HepG2 (cell line): ENCODE measurements around the gene PRDM15. TPM values are rescaled to one million over a fixed set of nuclear protein-coding genes. Genes with fewer than 3 reads are reported as not detected.

Experiments
- ATAC-seq: fragments of 200-7000 bp; cut with Tn5 transposase; 3 replicates; pipeline ENCODE4 v1.9.1; 2020; ENCODE audit warnings: mild to moderate bottlenecking, moderate library complexity
- BruUV-seq: library from RNA; stranded (reverse); fragments of 400-500 nt; replicated peaks from 2 replicates; lab custom pipeline; 2021; lab: Mats Ljungman, UMichigan
- CTCF ChIA-PET: fragments of 300-600 bp; formaldehyde crosslinking; extraction: SDS; loops from one replicate; lab custom pipeline; 2021; ENCODE audit warnings: low total read pairs, inconsistent platforms, low intra/inter-chr PET ratio; lab: Yijun Ruan, JAX
- POLR2A ChIA-PET: fragments of 350-600 bp; sonication (Branson Sonifier 250); formaldehyde crosslinking; loops from one replicate; lab custom pipeline; 2020; ENCODE audit warnings: antibody characterized with exemption, inconsistent platforms; lab: Yijun Ruan, JAX
- DNase-seq: peaks from one replicate; pipeline ENCODE4 v3.0.0-alpha.2; 2015; ENCODE audit warnings: low spot score
- FAIRE-seq: peaks from 3 replicates; lab custom pipeline; 2011; peaks lifted over from hg19 to GRCh38; lab: Jason Lieb, UNC
- H2AFZ ChIP-seq: one replicate; pipeline ENCODE4 v1.6.1; 2011; ENCODE audit warnings: low read length, inconsistent platforms
- H3K27ac ChIP-seq: fragments of 300-600 bp; 3 replicates; pipeline ENCODE4 v1.8.0; 2011; ENCODE audit warnings: mixed run types, mild to moderate bottlenecking, mixed read lengths, low read length, inconsistent platforms; ENCODE audit not compliant: insufficient read depth; ENCODE audit errors: extremely low read length
- H3K27me3 ChIP-seq, 2 experiments: fragments of 200-600 bp in 1 of 2; 2 replicates in 1 of 2; 3 replicates in 1 of 2; pipeline versions ENCODE4 v1.6.0 to v1.8.0; 2011; ENCODE audit warnings: low read length in 2 of 2, mild to moderate bottlenecking in 2 of 2, moderate library complexity in 2 of 2, inconsistent platforms in 1 of 2; ENCODE audit not compliant: insufficient read depth in 2 of 2, control insufficient read depth in 1 of 2
- H3K36me3 ChIP-seq, 2 experiments: fragments of 200-600 bp in 1 of 2; replicated peaks in 1 of 2; 2 replicates in 1 of 2; 3 replicates in 1 of 2; pipeline versions ENCODE4 v1.5.1 to v1.8.0; 2011; ENCODE audit warnings: low read length in 2 of 2, inconsistent platforms in 1 of 2; ENCODE audit not compliant: insufficient read depth in 2 of 2, control insufficient read depth in 1 of 2
- H3K4me1 ChIP-seq: 2 replicates; pipeline ENCODE4 v1.5.1; 2012; ENCODE audit warnings: low read length, inconsistent platforms; ENCODE audit not compliant: insufficient read depth
- H3K4me2 ChIP-seq: 2 replicates; pipeline ENCODE4 v1.6.0; 2011; ENCODE audit warnings: low read depth, low read length, inconsistent platforms
- H3K4me3 ChIP-seq, 3 experiments: fragments of 200-600 bp in 1 of 3; sonication (generic), shearing (Covaris generic) in 1 of 3; replicated peaks in 1 of 3; 2 replicates each; pipeline ENCODE4 v1.5.1; 2011 to 2016; ENCODE audit warnings: low read length in 3 of 3, inconsistent platforms in 2 of 3, low read depth in 2 of 3, mild to moderate bottlenecking in 2 of 3, control low read depth in 1 of 3, mixed read lengths in 1 of 3; ENCODE audit not compliant: insufficient read depth in 1 of 3
- H3K79me2 ChIP-seq: one replicate; pipeline ENCODE4 v1.6.1; 2011; ENCODE audit warnings: low read length, inconsistent platforms; ENCODE audit not compliant: insufficient read depth
- H3K9ac ChIP-seq: 2 replicates; pipeline ENCODE4 v1.6.0; 2011; ENCODE audit warnings: mild to moderate bottlenecking, low read depth, low read length, inconsistent platforms; ENCODE audit not compliant: insufficient read depth
- H3K9me3 ChIP-seq: 2 replicates; pipeline ENCODE4 v1.5.1; 2012; ENCODE audit warnings: mild to moderate bottlenecking, low read length
- H4K20me1 ChIP-seq: 2 replicates; pipeline ENCODE4 v1.6.0; 2011; ENCODE audit warnings: inconsistent platforms, mild to moderate bottlenecking, low read length, moderate library complexity; ENCODE audit not compliant: insufficient read depth
- AGO2 ChIP-seq: fragments of 200-400 bp; formaldehyde crosslinking; optimal IDR thresholded peaks from 2 replicates; pipeline ENCODE3; 2017; ENCODE audit warnings: mild to moderate bottlenecking, low read depth, low read length, moderate library complexity
- ELF4 ChIP-seq: sonication (generic); formaldehyde crosslinking; IDR thresholded peaks from 2 replicates; pipeline ENCODE4 v1.5.0; 2020; ENCODE audit warnings: missing genetic modification reagents, mild to moderate bottlenecking, moderate library complexity, borderline replicate concordance
- MLLT10 ChIP-seq: sonication (generic); formaldehyde crosslinking; IDR thresholded peaks from 2 replicates; pipeline ENCODE4 v1.4.0; 2020; ENCODE audit warnings: missing genetic modification reagents
- MXD4 ChIP-seq: IDR thresholded peaks from 2 replicates; pipeline ENCODE4 v1.6.1; 2016; ENCODE audit warnings: mild to moderate bottlenecking, missing biosample characterization, missing genetic modification reagents
- NR1H2 ChIP-seq: sonication (generic); formaldehyde crosslinking; IDR thresholded peaks from 2 replicates; pipeline ENCODE4 v1.8.1; 2022; ENCODE audit warnings: low read depth, missing genetic modification reagents, borderline replicate concordance
- SP140L ChIP-seq: sonication (generic); formaldehyde crosslinking; IDR thresholded peaks from 2 replicates; pipeline ENCODE4 v1.4.0; 2020; ENCODE audit warnings: missing genetic modification reagents, borderline replicate concordance
- WIZ ChIP-seq: sonication (generic); formaldehyde crosslinking; IDR thresholded peaks from 2 replicates; pipeline ENCODE4 v1.5.1; 2020; ENCODE audit warnings: mild to moderate bottlenecking, missing genetic modification reagents
- ZNF460 ChIP-seq: sonication (generic); formaldehyde crosslinking; IDR thresholded peaks from 2 replicates; pipeline ENCODE4 v1.5.1; 2020; ENCODE audit warnings: missing genetic modification reagents, mild to moderate bottlenecking, borderline replicate concordance
- ZNF543 ChIP-seq: sonication (generic); formaldehyde crosslinking; IDR thresholded peaks from 2 replicates; pipeline ENCODE4 v1.4.0; 2020; ENCODE audit warnings: mild to moderate bottlenecking, missing genetic modification reagents
- WGBS: methylation state at CpG from one replicate; pipeline ENCODE4 v1.1.6; 2017; ENCODE audit warnings: low lambda C conversion rate; 5-methylcytosine and 5-hydroxymethylcytosine counted together
- in situ Hi-C: cut with HindIII; loops from 2 replicates; pipeline ENCODE4 v1.10.0; 2017; ENCODE audit warnings: low pct_unique_long_range_greater_than_20kb; ENCODE audit not compliant: extremely low pct_ligation_motif_present
- intact Hi-C: fragments of 100-400 bp; cut with micrococcal nuclease; formaldehyde crosslinking; loops from one replicate; pipeline ENCODE4 v1.10.0; 2022; ENCODE audit not compliant: unreplicated experiment
- polyA plus RNA-seq, 8 experiments: library from polyadenylated mRNA; depleted of rRNA in 3 of 8; stranded (reverse) in 7 of 8; unstranded in 1 of 8; fragments of >200 nt; fragmentation: Illumina TruSeq in 4 of 8; extraction: Trizol in 4 of 8; gene quantifications; 2 replicates each; pipeline versions ENCODE4 v1.2.1 to v1.2.3, GENCODE V29; 2011 to 2016; ENCODE audit warnings: low read depth in 4 of 8, missing spikeins in 1 of 8, mixed read lengths in 1 of 8; ENCODE audit not compliant: insufficient read depth in 1 of 8
- total RNA-seq, 5 experiments: library from RNA; depleted of rRNA; stranded (reverse); fragments of >200 nt; fragmentation: Illumina TruSeq; extraction: Trizol; gene quantifications; 2 replicates each; pipeline ENCODE4 v1.2.3, GENCODE V29; 2016; ENCODE audit warnings: low read depth in 1 of 5
- TF ChIP-seq, protein P1 (sequence below), 2 experiments: sonication (generic) in 1 of 2; formaldehyde crosslinking in 1 of 2; IDR thresholded peaks; 2 replicates each; pipeline versions ENCODE4 v1.6.1 to v1.9.0; 2014 to 2022; ENCODE audit warnings: antibody characterized with exemption in 1 of 2, borderline replicate concordance in 1 of 2, inconsistent platforms in 1 of 2, low read depth in 1 of 2, missing genetic modification reagents in 1 of 2
- TF ChIP-seq, protein P2 (sequence below): sonication (generic); formaldehyde crosslinking; conservative IDR thresholded peaks from 2 replicates; pipeline ENCODE4 v1.4.0; 2020; ENCODE audit warnings: missing genetic modification reagents
- TF ChIP-seq, protein P3 (sequence below): sonication (generic); formaldehyde crosslinking; IDR thresholded peaks from 2 replicates; pipeline ENCODE4 v1.4.0; 2020; ENCODE audit warnings: mild to moderate bottlenecking, missing genetic modification reagents
- TF ChIP-seq, protein P4 (sequence below): sonication (generic); formaldehyde crosslinking; IDR thresholded peaks from 2 replicates; pipeline ENCODE4 v1.9.0; 2022; ENCODE audit warnings: low read depth, missing genetic modification reagents

The PRDM15 gene
- total and polyA plus RNA-seq, 2 of the 13 experiments (the other 11 are each of a cell fraction or from before 2014, with no cell fraction given): 4.0 to 6.9 TPM

DNA sequence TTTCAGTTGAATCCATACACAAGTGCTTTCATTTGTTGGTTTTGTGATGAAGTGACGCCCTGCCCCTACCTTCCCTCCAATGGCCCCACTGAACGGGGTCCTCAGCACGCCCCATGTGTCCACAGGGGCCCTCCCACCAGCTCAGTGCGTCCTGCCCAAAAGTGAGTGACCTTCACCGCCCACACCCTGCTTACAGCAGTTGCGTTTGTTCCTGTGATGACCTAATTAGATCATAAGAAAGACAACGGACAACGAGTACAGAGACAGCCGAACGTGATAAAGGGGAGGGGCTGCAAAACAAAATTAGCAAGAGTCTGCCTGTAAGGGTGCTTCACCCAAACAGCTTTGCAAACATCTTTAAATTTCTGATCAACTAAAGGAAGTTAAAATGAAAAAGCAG, 74.1 kb downstream of the PRDM15 start (continued):
- TF ChIP-seq, protein P1, sequence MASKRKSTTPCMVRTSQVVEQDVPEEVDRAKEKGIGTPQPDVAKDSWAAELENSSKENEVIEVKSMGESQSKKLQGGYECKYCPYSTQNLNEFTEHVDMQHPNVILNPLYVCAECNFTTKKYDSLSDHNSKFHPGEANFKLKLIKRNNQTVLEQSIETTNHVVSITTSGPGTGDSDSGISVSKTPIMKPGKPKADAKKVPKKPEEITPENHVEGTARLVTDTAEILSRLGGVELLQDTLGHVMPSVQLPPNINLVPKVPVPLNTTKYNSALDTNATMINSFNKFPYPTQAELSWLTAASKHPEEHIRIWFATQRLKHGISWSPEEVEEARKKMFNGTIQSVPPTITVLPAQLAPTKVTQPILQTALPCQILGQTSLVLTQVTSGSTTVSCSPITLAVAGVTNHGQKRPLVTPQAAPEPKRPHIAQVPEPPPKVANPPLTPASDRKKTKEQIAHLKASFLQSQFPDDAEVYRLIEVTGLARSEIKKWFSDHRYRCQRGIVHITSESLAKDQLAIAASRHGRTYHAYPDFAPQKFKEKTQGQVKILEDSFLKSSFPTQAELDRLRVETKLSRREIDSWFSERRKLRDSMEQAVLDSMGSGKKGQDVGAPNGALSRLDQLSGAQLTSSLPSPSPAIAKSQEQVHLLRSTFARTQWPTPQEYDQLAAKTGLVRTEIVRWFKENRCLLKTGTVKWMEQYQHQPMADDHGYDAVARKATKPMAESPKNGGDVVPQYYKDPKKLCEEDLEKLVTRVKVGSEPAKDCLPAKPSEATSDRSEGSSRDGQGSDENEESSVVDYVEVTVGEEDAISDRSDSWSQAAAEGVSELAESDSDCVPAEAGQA (IDR thresholded peaks at IDR 0.05; ENCODE audit: low read depth): no peak
- TF ChIP-seq, protein P1 (CRISPR knock-in tag; IDR thresholded peaks at IDR 0.05; ENCODE audit: borderline replicate concordance): no peak
- TF ChIP-seq NR1H2 (no peak), SP140L (CRISPR knock-in tag) (no peak)

DNA sequence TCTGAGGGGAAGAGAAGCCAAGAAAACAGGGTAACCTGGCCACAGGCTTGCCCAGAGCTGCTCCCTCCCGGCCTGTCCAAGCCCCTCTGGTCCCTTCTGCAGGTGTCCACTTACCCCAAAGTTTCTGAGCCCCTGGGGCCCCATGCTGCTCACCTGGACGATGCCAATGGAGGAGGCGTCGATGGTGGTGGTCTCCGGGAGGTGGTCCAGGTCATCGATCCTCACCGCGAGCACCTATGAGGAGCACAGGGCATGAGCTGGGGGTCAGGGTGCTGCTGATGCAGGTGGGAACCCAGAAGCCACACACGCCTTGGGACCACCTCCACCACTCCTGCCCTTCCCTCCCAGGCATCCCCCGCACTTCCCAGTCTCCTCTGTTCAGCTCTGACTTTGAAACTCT, 74.8 kb downstream of the PRDM15 start:
- ATAC-seq (no peak), DNase-seq (no peak), FAIRE-seq (no peak)
- WGBS: 94% methylated on average over 3 of the region's 10 CpGs
- H2AFZ ChIP-seq: no peak overlapping the region
- H4K20me1 ChIP-seq: no peaks in the 10 kb centered on the region
- BruUV-seq: no TSS peak
- POLR2A ChIA-PET: no interaction called here
- no peaks in the 10 kb centered on the region for H3K27me3 ChIP-seq
- no peaks in the 10 kb centered on the region for H3K4me1 ChIP-seq
- H3K36me3 ChIP-seq: peaks cover 11 to 39% of the 10 kb centered on the region in 2 experiments; a peak in 4 of 5 replicates
- intact Hi-C loops (no loop called here), in situ Hi-C loops (no loop called here)
- H3K27ac ChIP-seq: no peak overlapping the region
- H3K4me3 ChIP-seq: no peak overlapping the region
- CTCF ChIA-PET: no interaction called here
- no peaks in the 10 kb centered on the region for H3K79me2 ChIP-seq
- no peaks in the 10 kb centered on the region for H3K9me3 ChIP-seq
- no peak overlapping the region for H3K9ac ChIP-seq
- no peak overlapping the region for H3K4me2 ChIP-seq
- no peak for TF ChIP-seq ZNF460 (CRISPR knock-in tag)
- TF ChIP-seq MXD4: no peak
- TF ChIP-seq, protein P2, sequence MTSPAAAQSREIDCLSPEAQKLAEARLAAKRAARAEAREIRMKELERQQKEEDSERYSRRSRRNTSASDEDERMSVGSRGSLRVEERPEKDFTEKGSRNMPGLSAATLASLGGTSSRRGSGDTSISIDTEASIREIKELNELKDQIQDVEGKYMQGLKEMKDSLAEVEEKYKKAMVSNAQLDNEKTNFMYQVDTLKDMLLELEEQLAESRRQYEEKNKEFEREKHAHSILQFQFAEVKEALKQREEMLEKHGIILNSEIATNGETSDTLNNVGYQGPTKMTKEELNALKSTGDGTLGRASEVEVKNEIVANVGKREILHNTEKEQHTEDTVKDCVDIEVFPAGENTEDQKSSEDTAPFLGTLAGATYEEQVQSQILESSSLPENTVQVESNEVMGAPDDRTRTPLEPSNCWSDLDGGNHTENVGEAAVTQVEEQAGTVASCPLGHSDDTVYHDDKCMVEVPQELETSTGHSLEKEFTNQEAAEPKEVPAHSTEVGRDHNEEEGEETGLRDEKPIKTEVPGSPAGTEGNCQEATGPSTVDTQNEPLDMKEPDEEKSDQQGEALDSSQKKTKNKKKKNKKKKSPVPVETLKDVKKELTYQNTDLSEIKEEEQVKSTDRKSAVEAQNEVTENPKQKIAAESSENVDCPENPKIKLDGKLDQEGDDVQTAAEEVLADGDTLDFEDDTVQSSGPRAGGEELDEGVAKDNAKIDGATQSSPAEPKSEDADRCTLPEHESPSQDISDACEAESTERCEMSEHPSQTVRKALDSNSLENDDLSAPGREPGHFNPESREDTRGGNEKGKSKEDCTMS (CRISPR knock-in tag): no peak
- TF ChIP-seq, protein P3, sequence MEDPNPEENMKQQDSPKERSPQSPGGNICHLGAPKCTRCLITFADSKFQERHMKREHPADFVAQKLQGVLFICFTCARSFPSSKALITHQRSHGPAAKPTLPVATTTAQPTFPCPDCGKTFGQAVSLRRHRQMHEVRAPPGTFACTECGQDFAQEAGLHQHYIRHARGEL (CRISPR knock-in tag): no peak
- TF ChIP-seq, protein P4, sequence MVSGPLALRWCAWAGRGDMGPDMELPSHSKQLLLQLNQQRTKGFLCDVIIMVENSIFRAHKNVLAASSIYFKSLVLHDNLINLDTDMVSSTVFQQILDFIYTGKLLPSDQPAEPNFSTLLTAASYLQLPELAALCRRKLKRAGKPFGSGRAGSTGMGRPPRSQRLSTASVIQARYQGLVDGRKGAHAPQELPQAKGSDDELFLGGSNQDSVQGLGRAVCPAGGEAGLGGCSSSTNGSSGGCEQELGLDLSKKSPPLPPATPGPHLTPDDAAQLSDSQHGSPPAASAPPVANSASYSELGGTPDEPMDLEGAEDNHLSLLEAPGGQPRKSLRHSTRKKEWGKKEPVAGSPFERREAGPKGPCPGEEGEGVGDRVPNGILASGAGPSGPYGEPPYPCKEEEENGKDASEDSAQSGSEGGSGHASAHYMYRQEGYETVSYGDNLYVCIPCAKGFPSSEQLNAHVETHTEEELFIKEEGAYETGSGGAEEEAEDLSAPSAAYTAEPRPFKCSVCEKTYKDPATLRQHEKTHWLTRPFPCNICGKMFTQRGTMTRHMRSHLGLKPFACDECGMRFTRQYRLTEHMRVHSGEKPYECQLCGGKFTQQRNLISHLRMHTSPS (CRISPR knock-in tag): no peak
- TF ChIP-seq ZNF543 (CRISPR knock-in tag): no peak
- no peak for TF ChIP-seq AGO2
- TF ChIP-seq MLLT10: no peak
- TF ChIP-seq ELF4: no peak
- TF ChIP-seq WIZ (CRISPR knock-in tag): no peak
